ENCODE measurements around the gene PMS2.

- TF ChIP-seq JUNB (IDR thresholded peaks at IDR 0.05) (no peak), CTCF (IDR thresholded peaks at IDR 0.05) (no peak), NR3C1 (IDR thresholded peaks at IDR 0.05) (no peak), CHD2 (IDR thresholded peaks at IDR 0.05; ENCODE audit: low read length, partially characterized antibody) (no peak)
Observed at GRCh38 chr7:6011541-6011940, 2.7 kb upstream of the PMS2 start.

Measured in A549 (cell line).